ENCODE measurements around the gene CDK10.

The CDK10 gene

GRCh38 chr16:89686520-89687091 lies at the start of gene CDK10:
TSS of gene CDK10 (plus strand) at chr16:89686689. CDS start at chr16:89686711, 22 bp downstream.
- H3K79me2 ChIP-seq (ENCODE audit: control insufficient read depth, insufficient read depth, low read length, unreplicated experiment) = peaks cover 23% of the 10 kb centered on the region
- peaks cover 18% of the 10 kb centered on the region; the same call in 1 of the 2 replicates for H3K36me3 ChIP-seq (ENCODE audit: insufficient read depth, low read length)
- H3K27ac ChIP-seq (ENCODE audit: low read depth, low read length) = peak within 1 kb of the TSS; percentile 87
- peak within 1 kb of the TSS; percentile 94 for H3K4me3 ChIP-seq (ENCODE audit: low read depth, low read length)
- no peaks in the 10 kb centered on the region for H3K27me3 ChIP-seq (ENCODE audit: insufficient read depth, low read length)
- H3K4me1 ChIP-seq (ENCODE audit: control insufficient read depth, insufficient read depth, low read length, unreplicated experiment) = no peaks in the 10 kb centered on the region
- peak within 1 kb of the TSS; percentile 59 for H2AFZ ChIP-seq (ENCODE audit: low read length, unreplicated experiment)

GRCh38 chr16:89637379-89637778 lies 49.1 kb upstream of the CDK10 start:
- Histone ChIP-seq H3K36me3 (ENCODE audit: insufficient read depth, low read length) (no peaks in the 10 kb centered on the region), H3K27me3 (ENCODE audit: insufficient read depth, low read length) (no peaks in the 10 kb centered on the region)

GRCh38 chr16:89638455-89638854 lies 48.0 kb upstream of the CDK10 start:
- peaks cover 8% of the 10 kb centered on the region for H3K4me1 ChIP-seq (ENCODE audit: control insufficient read depth, insufficient read depth, low read length, unreplicated experiment)
- no peak overlapping the region for H3K4me3 ChIP-seq (ENCODE audit: low read depth, low read length)
- H3K36me3 ChIP-seq (ENCODE audit: insufficient read depth, low read length) = no peaks in the 10 kb centered on the region
- no peaks in the 10 kb centered on the region for H3K27me3 ChIP-seq (ENCODE audit: insufficient read depth, low read length)
- no peaks in the 10 kb centered on the region for H3K79me2 ChIP-seq (ENCODE audit: control insufficient read depth, insufficient read depth, low read length, unreplicated experiment)
- H3K27ac ChIP-seq (ENCODE audit: low read depth, low read length) = no peak overlapping the region
- no peak overlapping the region for H2AFZ ChIP-seq (ENCODE audit: low read length, unreplicated experiment)

More at GRCh38 chr16:89637379-89637778, 49.1 kb upstream of the CDK10 start:
- Histone ChIP-seq H3K4me1 (ENCODE audit: control insufficient read depth, insufficient read depth, low read length, unreplicated experiment) (peaks cover 18% of the 10 kb centered on the region), H3K79me2 (ENCODE audit: control insufficient read depth, insufficient read depth, low read length, unreplicated experiment) (no peaks in the 10 kb centered on the region), H2AFZ (ENCODE audit: low read length, unreplicated experiment) (no peak overlapping the region), H3K27ac (ENCODE audit: low read depth, low read length) (no peak overlapping the region), H3K4me3 (ENCODE audit: low read depth, low read length) (no peak overlapping the region)

GRCh38 chr16:89639385-89639784 lies 47.1 kb upstream of the CDK10 start:
- H3K27me3 ChIP-seq (ENCODE audit: insufficient read depth, low read length) = no peaks in the 10 kb centered on the region
- no peak overlapping the region for H2AFZ ChIP-seq (ENCODE audit: low read length, unreplicated experiment)
- no peak overlapping the region for H3K27ac ChIP-seq (ENCODE audit: low read depth, low read length)
- no peak overlapping the region for H3K4me3 ChIP-seq (ENCODE audit: low read depth, low read length)
- no peaks in the 10 kb centered on the region for H3K36me3 ChIP-seq (ENCODE audit: insufficient read depth, low read length)
- H3K4me1 ChIP-seq (ENCODE audit: control insufficient read depth, insufficient read depth, low read length, unreplicated experiment) = peaks cover 4% of the 10 kb centered on the region
- H3K79me2 ChIP-seq (ENCODE audit: control insufficient read depth, insufficient read depth, low read length, unreplicated experiment) = no peaks in the 10 kb centered on the region

GRCh38 chr16:89641458-89642119 lies 44.9 kb upstream of the CDK10 start:
- Histone ChIP-seq H2AFZ (ENCODE audit: low read length, unreplicated experiment) (no peak overlapping the region), H3K27me3 (ENCODE audit: insufficient read depth, low read length) (no peaks in the 10 kb centered on the region), H3K4me3 (ENCODE audit: low read depth, low read length) (no peak overlapping the region), H3K36me3 (ENCODE audit: insufficient read depth, low read length) (no peaks in the 10 kb centered on the region), H3K4me1 (ENCODE audit: control insufficient read depth, insufficient read depth, low read length, unreplicated experiment) (peaks cover 4% of the 10 kb centered on the region), H3K79me2 (ENCODE audit: control insufficient read depth, insufficient read depth, low read length, unreplicated experiment) (no peaks in the 10 kb centered on the region), H3K27ac (ENCODE audit: low read depth, low read length) (no peak overlapping the region)

GRCh38 chr16:89642574-89642973 lies 43.9 kb upstream of the CDK10 start:
- H2AFZ ChIP-seq (ENCODE audit: low read length, unreplicated experiment) = no peak overlapping the region
- H3K4me1 ChIP-seq (ENCODE audit: control insufficient read depth, insufficient read depth, low read length, unreplicated experiment) = peaks cover 4% of the 10 kb centered on the region
- no peaks in the 10 kb centered on the region for H3K79me2 ChIP-seq (ENCODE audit: control insufficient read depth, insufficient read depth, low read length, unreplicated experiment)
- peaks cover 6% of the 10 kb centered on the region; the same call in 1 of the 2 replicates for H3K36me3 ChIP-seq (ENCODE audit: insufficient read depth, low read length)
- no peaks in the 10 kb centered on the region for H3K27me3 ChIP-seq (ENCODE audit: insufficient read depth, low read length)
- no peak overlapping the region for H3K4me3 ChIP-seq (ENCODE audit: low read depth, low read length)
- no peak overlapping the region for H3K27ac ChIP-seq (ENCODE audit: low read depth, low read length)

GRCh38 chr16:89643769-89644300 lies 42.7 kb upstream of the CDK10 start:
- H3K27me3 ChIP-seq (ENCODE audit: insufficient read depth, low read length) = no peaks in the 10 kb centered on the region
- no peaks in the 10 kb centered on the region for H3K79me2 ChIP-seq (ENCODE audit: control insufficient read depth, insufficient read depth, low read length, unreplicated experiment)
- H3K4me3 ChIP-seq (ENCODE audit: low read depth, low read length) = no peak overlapping the region
- peaks cover 4% of the 10 kb centered on the region for H3K4me1 ChIP-seq (ENCODE audit: control insufficient read depth, insufficient read depth, low read length, unreplicated experiment)
- no peak overlapping the region for H3K27ac ChIP-seq (ENCODE audit: low read depth, low read length)
- H2AFZ ChIP-seq (ENCODE audit: low read length, unreplicated experiment) = no peak overlapping the region
- H3K36me3 ChIP-seq (ENCODE audit: insufficient read depth, low read length) = peaks cover 6% of the 10 kb centered on the region; the same call in 1 of the 2 replicates

GRCh38 chr16:89645122-89645521 lies 41.4 kb upstream of the CDK10 start:
- Histone ChIP-seq H3K79me2 (ENCODE audit: control insufficient read depth, insufficient read depth, low read length, unreplicated experiment) (no peaks in the 10 kb centered on the region), H3K4me3 (ENCODE audit: low read depth, low read length) (no peak overlapping the region), H2AFZ (ENCODE audit: low read length, unreplicated experiment) (no peak overlapping the region), H3K27me3 (ENCODE audit: insufficient read depth, low read length) (no peaks in the 10 kb centered on the region), H3K4me1 (ENCODE audit: control insufficient read depth, insufficient read depth, low read length, unreplicated experiment) (peaks cover 4% of the 10 kb centered on the region), H3K27ac (ENCODE audit: low read depth, low read length) (no peak overlapping the region), H3K36me3 (ENCODE audit: insufficient read depth, low read length) (peaks cover 6% of the 10 kb centered on the region; the same call in 1 of the 2 replicates)

GRCh38 chr16:89646270-89646669 lies 40.2 kb upstream of the CDK10 start:
- Histone ChIP-seq H3K4me3 (ENCODE audit: low read depth, low read length) (no peak overlapping the region), H2AFZ (ENCODE audit: low read length, unreplicated experiment) (no peak overlapping the region), H3K27me3 (ENCODE audit: insufficient read depth, low read length) (no peaks in the 10 kb centered on the region), H3K27ac (ENCODE audit: low read depth, low read length) (no peak overlapping the region), H3K4me1 (ENCODE audit: control insufficient read depth, insufficient read depth, low read length, unreplicated experiment) (peaks cover 4% of the 10 kb centered on the region), H3K36me3 (ENCODE audit: insufficient read depth, low read length) (peaks cover 8% of the 10 kb centered on the region; the same call in 1 of the 2 replicates), H3K79me2 (ENCODE audit: control insufficient read depth, insufficient read depth, low read length, unreplicated experiment) (peaks cover 4% of the 10 kb centered on the region)

- Histone ChIP-seq H3K36me3 (ENCODE audit: insufficient read depth, low read length) (peaks cover 8% of the 10 kb centered on the region; the same call in 1 of the 2 replicates), H3K4me1 (ENCODE audit: control insufficient read depth, insufficient read depth, low read length, unreplicated experiment) (no peaks in the 10 kb centered on the region), H3K4me3 (ENCODE audit: low read depth, low read length) (no peak overlapping the region), H3K79me2 (ENCODE audit: control insufficient read depth, insufficient read depth, low read length, unreplicated experiment) (peaks cover 8% of the 10 kb centered on the region), H3K27me3 (ENCODE audit: insufficient read depth, low read length) (no peaks in the 10 kb centered on the region), H3K27ac (ENCODE audit: low read depth, low read length) (no peak overlapping the region), H2AFZ (ENCODE audit: low read length, unreplicated experiment) (no peak overlapping the region)
Observed at GRCh38 chr16:89646906-89647305, 39.6 kb upstream of the CDK10 start.

- H3K4me1 ChIP-seq (ENCODE audit: control insufficient read depth, insufficient read depth, low read length, unreplicated experiment) = peaks cover 5% of the 10 kb centered on the region
- peaks cover 38% of the 10 kb centered on the region for H3K79me2 ChIP-seq (ENCODE audit: control insufficient read depth, insufficient read depth, low read length, unreplicated experiment)
- no peak overlapping the region for H3K4me3 ChIP-seq (ENCODE audit: low read depth, low read length)
- peaks cover 8% of the 10 kb centered on the region; the same call in 1 of the 2 replicates for H3K36me3 ChIP-seq (ENCODE audit: insufficient read depth, low read length)
- H2AFZ ChIP-seq (ENCODE audit: low read length, unreplicated experiment) = no peak overlapping the region
- no peak overlapping the region for H3K27ac ChIP-seq (ENCODE audit: low read depth, low read length)
- H3K27me3 ChIP-seq (ENCODE audit: insufficient read depth, low read length) = no peaks in the 10 kb centered on the region
Observed at GRCh38 chr16:89651584-89651983, 34.9 kb upstream of the CDK10 start.

Measured in ACC112 (cell line).